ENCODE results near the gene PSMG3. TPM values are rescaled to one million over a fixed set of nuclear protein-coding genes. Genes with fewer than 3 reads are reported as not detected.

PSMG3 gene
- total RNA-seq, 1 experiment from 2014 or later: 33.3 TPM

- Mint-ChIP-seq H3K36me3 (no peaks in the 10 kb centered on the region), H3K9me3 (no peaks in the 10 kb centered on the region), H3K4me3 (no peak overlapping the region), H3K27me3 (ENCODE audit: low read depth) (no peaks in the 10 kb centered on the region), H3K27ac (no peak overlapping the region), H3K4me1 (peaks cover 2% of the 10 kb centered on the region; the same call in 1 of the 2 replicates)
- ChIA-PET CTCF (interaction anchor here (0.9 kb wide), 1 partner anchor 13 kb away, joined by 4 read pairs; no protein-coding TSS in a partner anchor), POLR2A (no interaction called here)
- ATAC-seq (no peak), DNase-seq (ENCODE audit: low spot score) (no peak)
- TF ChIP-seq HMGA2 (CRISPR knock-in tag; IDR thresholded peaks at IDR 0.05): no peak
- no peak for TF ChIP-seq CREM (CRISPR knock-in tag; IDR thresholded peaks at IDR 0.05)
- no peak for TF ChIP-seq ZBTB21 (CRISPR knock-in tag; IDR thresholded peaks at IDR 0.05; ENCODE audit: borderline replicate concordance)
- no peak for TF ChIP-seq NR1H2 (CRISPR knock-in tag; IDR thresholded peaks at IDR 0.05)
- TF ChIP-seq E2F4 (CRISPR knock-in tag; IDR thresholded peaks at IDR 0.05; ENCODE audit: borderline replicate concordance, low read depth): no peak
- no peak for TF ChIP-seq ZNF416 (CRISPR knock-in tag; IDR thresholded peaks at IDR 0.05)
- TF ChIP-seq SMAD3 (CRISPR knock-in tag; IDR thresholded peaks at IDR 0.05; ENCODE audit: borderline replicate concordance): no peak
- no peak for TF ChIP-seq ZNF219 (CRISPR knock-in tag; IDR thresholded peaks at IDR 0.05; ENCODE audit: borderline replicate concordance)
- TF ChIP-seq EMX1 (CRISPR knock-in tag; IDR thresholded peaks at IDR 0.05): no peak
- no peak for TF ChIP-seq JUN (CRISPR knock-in tag; IDR thresholded peaks at IDR 0.05)
- no peak for TF ChIP-seq USF2 (CRISPR knock-in tag; IDR thresholded peaks at IDR 0.05)
- no peak for TF ChIP-seq SOX15 (CRISPR knock-in tag; IDR thresholded peaks at IDR 0.05)
- TF ChIP-seq, protein P1, sequence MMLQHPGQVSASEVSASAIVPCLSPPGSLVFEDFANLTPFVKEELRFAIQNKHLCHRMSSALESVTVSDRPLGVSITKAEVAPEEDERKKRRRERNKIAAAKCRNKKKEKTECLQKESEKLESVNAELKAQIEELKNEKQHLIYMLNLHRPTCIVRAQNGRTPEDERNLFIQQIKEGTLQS (CRISPR knock-in tag; conservative IDR thresholded peaks at IDR 0.05): no peak
- TF ChIP-seq NFATC4 (CRISPR knock-in tag; IDR thresholded peaks at IDR 0.05): no peak
- no peak for TF ChIP-seq NR2C2 (CRISPR knock-in tag; IDR thresholded peaks at IDR 0.05)
- no peak for TF ChIP-seq MXD4 (CRISPR knock-in tag; IDR thresholded peaks at IDR 0.05; ENCODE audit: borderline replicate concordance)
- no peak for TF ChIP-seq IRF1 (CRISPR knock-in tag; IDR thresholded peaks at IDR 0.05)
These were observed 9.2 kb downstream of the PSMG3 start for GRCh38 chr7:1560620-1561031.

- no peak overlapping the region for H3K27ac Mint-ChIP-seq
- no peaks in the 10 kb centered on the region for H3K36me3 Mint-ChIP-seq
- ATAC-seq: no peak
- H3K4me1 Mint-ChIP-seq: peaks cover 5% of the 10 kb centered on the region
- ChIA-PET CTCF (interaction anchor here (0.8 to 1.3 kb wide), 5 partner anchors 12 to 128 kb away, joined by 3 to 5 read pairs (median 3); partner anchors contain the start of gene INTS1), POLR2A (no interaction called here)
- no peaks in the 10 kb centered on the region for H3K9me3 Mint-ChIP-seq
- no peak overlapping the region for H3K4me3 Mint-ChIP-seq
- no peak for DNase-seq (ENCODE audit: low spot score)
- H3K27me3 Mint-ChIP-seq (ENCODE audit: low read depth): no peaks in the 10 kb centered on the region
- TF ChIP-seq MXD4 (CRISPR knock-in tag; IDR thresholded peaks at IDR 0.05; ENCODE audit: borderline replicate concordance) (no peak), ZNF416 (CRISPR knock-in tag; IDR thresholded peaks at IDR 0.05) (no peak), SMAD3 (CRISPR knock-in tag; IDR thresholded peaks at IDR 0.05; ENCODE audit: borderline replicate concordance) (no peak), NFE2L1 (CRISPR knock-in tag; IDR thresholded peaks at IDR 0.05) (no peak), ZSCAN18 (CRISPR knock-in tag; IDR thresholded peaks at IDR 0.05) (no peak), IRF2 (CRISPR knock-in tag; IDR thresholded peaks at IDR 0.05; ENCODE audit: borderline replicate concordance, low read depth) (no peak), ZNF263 (CRISPR knock-in tag; IDR thresholded peaks at IDR 0.05; ENCODE audit: low read depth) (no peak), ZNF317 (CRISPR knock-in tag; IDR thresholded peaks at IDR 0.05; ENCODE audit: borderline replicate concordance, low read depth) (no peak), TP53 (CRISPR knock-in tag; IDR thresholded peaks at IDR 0.05) (no peak)
- TF ChIP-seq, protein P2, sequence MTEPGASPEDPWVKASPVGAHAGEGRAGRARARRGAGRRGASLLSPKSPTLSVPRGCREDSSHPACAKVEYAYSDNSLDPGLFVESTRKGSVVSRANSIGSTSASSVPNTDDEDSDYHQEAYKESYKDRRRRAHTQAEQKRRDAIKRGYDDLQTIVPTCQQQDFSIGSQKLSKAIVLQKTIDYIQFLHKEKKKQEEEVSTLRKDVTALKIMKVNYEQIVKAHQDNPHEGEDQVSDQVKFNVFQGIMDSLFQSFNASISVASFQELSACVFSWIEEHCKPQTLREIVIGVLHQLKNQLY (CRISPR knock-in tag; IDR thresholded peaks at IDR 0.05): no peak
- TF ChIP-seq, protein P3, sequence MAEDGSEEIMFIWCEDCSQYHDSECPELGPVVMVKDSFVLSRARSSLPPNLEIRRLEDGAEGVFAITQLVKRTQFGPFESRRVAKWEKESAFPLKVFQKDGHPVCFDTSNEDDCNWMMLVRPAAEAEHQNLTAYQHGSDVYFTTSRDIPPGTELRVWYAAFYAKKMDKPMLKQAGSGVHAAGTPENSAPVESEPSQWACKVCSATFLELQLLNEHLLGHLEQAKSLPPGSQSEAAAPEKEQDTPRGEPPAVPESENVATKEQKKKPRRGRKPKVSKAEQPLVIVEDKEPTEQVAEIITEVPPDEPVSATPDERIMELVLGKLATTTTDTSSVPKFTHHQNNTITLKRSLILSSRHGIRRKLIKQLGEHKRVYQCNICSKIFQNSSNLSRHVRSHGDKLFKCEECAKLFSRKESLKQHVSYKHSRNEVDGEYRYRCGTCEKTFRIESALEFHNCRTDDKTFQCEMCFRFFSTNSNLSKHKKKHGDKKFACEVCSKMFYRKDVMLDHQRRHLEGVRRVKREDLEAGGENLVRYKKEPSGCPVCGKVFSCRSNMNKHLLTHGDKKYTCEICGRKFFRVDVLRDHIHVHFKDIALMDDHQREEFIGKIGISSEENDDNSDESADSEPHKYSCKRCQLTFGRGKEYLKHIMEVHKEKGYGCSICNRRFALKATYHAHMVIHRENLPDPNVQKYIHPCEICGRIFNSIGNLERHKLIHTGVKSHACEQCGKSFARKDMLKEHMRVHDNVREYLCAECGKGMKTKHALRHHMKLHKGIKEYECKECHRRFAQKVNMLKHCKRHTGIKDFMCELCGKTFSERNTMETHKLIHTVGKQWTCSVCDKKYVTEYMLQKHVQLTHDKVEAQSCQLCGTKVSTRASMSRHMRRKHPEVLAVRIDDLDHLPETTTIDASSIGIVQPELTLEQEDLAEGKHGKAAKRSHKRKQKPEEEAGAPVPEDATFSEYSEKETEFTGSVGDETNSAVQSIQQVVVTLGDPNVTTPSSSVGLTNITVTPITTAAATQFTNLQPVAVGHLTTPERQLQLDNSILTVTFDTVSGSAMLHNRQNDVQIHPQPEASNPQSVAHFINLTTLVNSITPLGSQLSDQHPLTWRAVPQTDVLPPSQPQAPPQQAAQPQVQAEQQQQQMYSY (CRISPR knock-in tag; IDR thresholded peaks at IDR 0.05): no peak
These were observed 9.9 kb downstream of the PSMG3 start for GRCh38 chr7:1559626-1560590.
